GM12874 (cell line): Measurements from ENCODE around the gene DERA.

ENCODE experiments used
- TF ChIP-seq, protein P1 (sequence below): IDR thresholded peaks from 2 replicates; pipeline ENCODE4 v1.5.1; 2011; ENCODE audit warnings: low read depth, mild to moderate bottlenecking, control low read depth, low read length, moderate library complexity; ENCODE audit not compliant: insufficient read depth

DERA gene

DNA sequence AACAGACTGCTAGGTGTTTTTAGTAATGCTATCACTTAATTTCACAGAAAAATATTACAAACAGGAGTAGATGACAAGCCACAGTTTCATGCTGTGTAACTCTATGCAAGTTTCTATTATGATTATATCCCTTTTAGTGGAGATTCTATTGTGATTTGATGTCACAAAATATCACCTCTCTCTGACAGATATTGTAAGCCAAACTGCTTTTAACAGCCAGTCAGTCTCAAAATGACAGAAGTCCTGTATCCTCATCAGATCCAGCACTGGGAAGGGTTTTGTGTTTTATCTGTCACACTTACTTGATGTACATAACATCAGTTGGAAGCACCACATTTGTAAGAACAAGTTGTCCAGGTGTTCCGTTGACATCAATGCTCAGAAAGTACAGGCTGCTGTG lies 164.8 kb downstream of the DERA start:
- TF ChIP-seq, protein P1, sequence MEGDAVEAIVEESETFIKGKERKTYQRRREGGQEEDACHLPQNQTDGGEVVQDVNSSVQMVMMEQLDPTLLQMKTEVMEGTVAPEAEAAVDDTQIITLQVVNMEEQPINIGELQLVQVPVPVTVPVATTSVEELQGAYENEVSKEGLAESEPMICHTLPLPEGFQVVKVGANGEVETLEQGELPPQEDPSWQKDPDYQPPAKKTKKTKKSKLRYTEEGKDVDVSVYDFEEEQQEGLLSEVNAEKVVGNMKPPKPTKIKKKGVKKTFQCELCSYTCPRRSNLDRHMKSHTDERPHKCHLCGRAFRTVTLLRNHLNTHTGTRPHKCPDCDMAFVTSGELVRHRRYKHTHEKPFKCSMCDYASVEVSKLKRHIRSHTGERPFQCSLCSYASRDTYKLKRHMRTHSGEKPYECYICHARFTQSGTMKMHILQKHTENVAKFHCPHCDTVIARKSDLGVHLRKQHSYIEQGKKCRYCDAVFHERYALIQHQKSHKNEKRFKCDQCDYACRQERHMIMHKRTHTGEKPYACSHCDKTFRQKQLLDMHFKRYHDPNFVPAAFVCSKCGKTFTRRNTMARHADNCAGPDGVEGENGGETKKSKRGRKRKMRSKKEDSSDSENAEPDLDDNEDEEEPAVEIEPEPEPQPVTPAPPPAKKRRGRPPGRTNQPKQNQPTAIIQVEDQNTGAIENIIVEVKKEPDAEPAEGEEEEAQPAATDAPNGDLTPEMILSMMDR = no peak

DNA sequence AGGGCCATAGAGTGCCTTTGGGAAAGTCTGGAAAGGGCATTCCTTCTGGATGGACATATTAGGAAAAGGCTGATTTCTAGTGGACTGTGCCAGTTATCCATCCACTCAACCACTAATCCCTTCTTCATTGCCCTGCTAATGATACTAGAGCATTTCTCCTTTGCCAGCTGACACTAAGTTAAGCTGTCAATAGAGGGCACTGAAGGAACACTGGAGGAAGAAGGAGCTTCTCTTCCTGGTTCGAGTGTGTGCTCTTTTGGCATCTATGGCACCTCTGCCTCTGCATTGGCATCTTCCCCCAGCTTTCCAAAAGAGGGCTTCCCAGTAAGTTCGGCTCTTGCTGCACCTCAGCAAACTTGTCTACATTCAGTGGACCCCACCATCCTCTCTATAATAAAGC lies 165.4 kb downstream of the DERA start:
- TF ChIP-seq, protein P1 = peak; percentile 62

DNA sequence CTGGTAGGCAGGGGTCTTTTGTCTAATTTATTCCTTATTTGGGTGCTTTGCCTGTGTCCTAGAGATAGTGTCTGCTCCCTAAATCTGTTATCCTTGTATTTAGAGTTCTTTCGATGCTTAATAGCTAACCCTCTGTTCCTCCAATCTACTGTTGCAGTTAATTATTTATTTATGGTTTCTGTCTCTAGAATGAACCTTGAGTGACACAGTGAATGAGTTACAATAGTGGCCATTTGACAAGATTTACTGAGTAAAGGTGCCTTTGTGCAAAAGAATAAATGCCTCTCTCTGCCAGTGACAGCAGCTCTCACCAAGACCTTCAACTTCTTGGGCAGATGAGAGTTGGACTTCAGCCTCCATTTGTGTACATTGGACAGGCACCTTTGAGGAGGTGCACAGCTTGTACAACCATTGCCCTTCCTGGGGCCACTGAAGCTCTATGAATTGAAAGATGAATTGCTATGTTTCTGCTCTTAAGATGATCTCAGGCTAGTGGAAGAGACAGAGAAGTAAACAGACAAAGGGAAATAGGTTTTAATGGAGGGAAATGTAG lies 165.9 kb downstream of the DERA start:
- TF ChIP-seq, protein P1 = no peak

DNA sequence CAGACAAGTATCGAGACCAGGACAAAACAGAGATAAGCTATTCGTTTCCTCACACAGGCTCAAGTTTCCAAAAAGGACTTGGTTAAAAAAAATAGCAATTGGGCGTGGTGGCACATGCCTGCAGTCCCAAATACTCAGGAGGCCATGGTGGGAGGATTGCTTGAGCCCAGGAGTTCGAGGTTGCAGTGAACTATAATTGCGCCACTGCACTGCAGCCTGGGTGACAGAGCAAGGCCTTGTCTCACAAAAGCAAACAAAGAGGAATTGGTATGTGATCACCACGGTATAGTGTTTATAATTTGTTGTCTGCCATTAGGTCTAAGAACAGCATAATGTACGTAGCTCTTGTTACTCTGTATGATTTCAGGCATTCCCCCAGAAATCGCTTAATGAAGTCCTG lies 175.3 kb downstream of the DERA start:
- TF ChIP-seq, protein P1 = no peak

DNA sequence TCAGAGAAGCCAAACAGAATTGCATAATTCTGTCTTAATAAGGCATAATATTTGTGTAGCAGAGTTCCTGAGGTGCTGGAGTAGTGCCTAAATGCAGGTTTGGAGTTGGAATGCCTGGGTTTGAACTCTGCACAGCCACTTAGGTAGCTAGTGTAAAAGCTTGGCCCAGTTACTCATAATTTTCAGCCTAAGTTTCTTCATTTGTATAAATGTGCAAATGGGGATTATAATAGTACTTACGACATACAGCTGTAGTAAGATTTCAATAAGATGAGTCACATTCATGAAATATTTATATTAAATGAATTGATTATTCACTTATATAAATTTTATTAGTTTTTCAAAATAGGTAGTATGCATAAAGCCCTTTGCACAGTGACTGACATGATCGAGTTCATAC lies 175.8 kb downstream of the DERA start:
- TF ChIP-seq, protein P1 = no peak
